HCT116 (cell line): ENCODE results near the gene MFSD8. TPM values are rescaled to one million over a fixed set of nuclear protein-coding genes. Genes with fewer than 3 reads are reported as not detected.

Experiments
- ATAC-seq: fragments of 200-7000 bp; cut with Tn5 transposase; 2 replicates; pipeline ENCODE4 v1.9.1; 2020; ENCODE audit warnings: mild to moderate bottlenecking, moderate library complexity
- BruUV-seq: library from RNA; stranded (reverse); fragments of 400-500 nt; replicated peaks from 2 replicates; lab custom pipeline; 2021; lab: Mats Ljungman, UMichigan
- CTCF ChIA-PET: fragments of 300-600 bp; sonication (Branson Sonifier 250); formaldehyde crosslinking; loops from one replicate; lab custom pipeline; 2021; ENCODE audit warnings: antibody characterized with exemption; lab: Charles Lee
- POLR2A ChIA-PET: fragments of 300-600, 350-600 bp; sonication (Branson Sonifier 250); formaldehyde crosslinking; loops from one replicate; lab custom pipeline; 2021; ENCODE audit warnings: antibody characterized with exemption; lab: Charles Lee
- RAD21 ChIA-PET, 2 experiments: fragments of 300-600 bp; sonication (Branson Sonifier 250); formaldehyde crosslinking; loops; one replicate each; lab custom pipeline; 2023; ENCODE audit warnings: low total read pairs in 2 of 2; ENCODE audit not compliant: uncharacterized antibody in 2 of 2, unreplicated experiment in 2 of 2, low non-redundant PET in 1 of 2; lab: Charles Lee
- DNase-seq: peaks from one replicate; pipeline ENCODE4 v3.0.0-alpha.2; 2010; ENCODE audit warnings: low read depth, low spot score
- H2AFZ ChIP-seq: fragments of 200-600 bp; shearing (Covaris generic), sonication (generic); 2 replicates; pipeline ENCODE4 v1.6.1; 2017; ENCODE audit warnings: low read depth, mixed run types, mixed read lengths, antibody characterized with exemption, low read length; ENCODE audit not compliant: poor library complexity, severe bottlenecking
- H3K27ac ChIP-seq: 2 replicates; pipeline ENCODE4 v1.5.1; 2012; ENCODE audit warnings: low read depth, low read length
- H3K27me3 ChIP-seq: fragments of 200-600 bp; sonication (generic); 2 replicates; pipeline ENCODE4 v1.6.1; 2016; ENCODE audit warnings: mixed run types, low read length, mixed read lengths; ENCODE audit not compliant: insufficient read depth
- H3K36me3 ChIP-seq, 2 experiments: fragments of 200-500 bp in 1 of 2; fragments of 200-600 bp in 1 of 2; sonication (Bioruptor generic) in 1 of 2; sonication (generic) in 1 of 2; 2 replicates each; pipeline versions ENCODE4 v1.5.1 to v1.6.1; 2014 to 2016; ENCODE audit warnings: low read length in 2 of 2, inconsistent platforms in 1 of 2, mixed read lengths in 1 of 2, mixed run types in 1 of 2; ENCODE audit not compliant: insufficient read depth in 2 of 2, control insufficient read depth in 1 of 2
- H3K4me1 ChIP-seq, 2 experiments: fragments of 200-600 bp in 1 of 2; sonication (generic) in 1 of 2; 2 replicates each; pipeline versions ENCODE4 v1.5.1 to v1.6.1; 2012 to 2017; ENCODE audit warnings: low read length in 2 of 2, inconsistent platforms in 1 of 2, mild to moderate bottlenecking in 1 of 2, mixed read lengths in 1 of 2, mixed run types in 1 of 2, moderate library complexity in 1 of 2; ENCODE audit not compliant: insufficient read depth in 2 of 2, control insufficient read depth in 1 of 2
- H3K4me2 ChIP-seq: fragments of 200-600 bp; sonication (generic); 2 replicates; pipeline ENCODE4 v1.6.1; 2017; ENCODE audit warnings: mixed run types, low read length, mixed read lengths
- H3K4me3 ChIP-seq, 2 experiments: fragments of 200-600 bp in 1 of 2; sonication (generic) in 1 of 2; replicated peaks in 1 of 2; 2 replicates each; pipeline ENCODE4 v1.5.1; 2011 to 2016; ENCODE audit warnings: low read length in 2 of 2, control low read depth in 1 of 2, low read depth in 1 of 2, mild to moderate bottlenecking in 1 of 2, mixed read lengths in 1 of 2, mixed run types in 1 of 2
- H3K79me2 ChIP-seq: fragments of 200-600 bp; sonication (generic); 2 replicates; pipeline ENCODE4 v1.6.1; 2017; ENCODE audit warnings: mild to moderate bottlenecking, mixed run types, low read length, moderate library complexity, mixed read lengths; ENCODE audit not compliant: insufficient read depth
- H3K9ac ChIP-seq: fragments of 200-600 bp; sonication (generic); 2 replicates; pipeline ENCODE4 v1.6.1; 2016; ENCODE audit warnings: low read length, mixed read lengths
- H3K9me2 ChIP-seq: fragments of 200-600 bp; sonication (generic), shearing (Covaris generic); 2 replicates; pipeline ENCODE4 v1.6.1; 2017; ENCODE audit warnings: mixed run types, mild to moderate bottlenecking, moderate library complexity; ENCODE audit not compliant: insufficient read depth
- H3K9me3 ChIP-seq, 2 experiments: fragments of 200-500 bp in 1 of 2; fragments of 200-600 bp in 1 of 2; sonication (Bioruptor generic) in 1 of 2; sonication (generic) in 1 of 2; 2 replicates each; pipeline ENCODE4 v1.6.1; 2014 to 2017; ENCODE audit warnings: low read length in 2 of 2, mixed read lengths in 2 of 2, inconsistent platforms in 1 of 2, low read depth in 1 of 2, mild to moderate bottlenecking in 1 of 2, mixed run types in 1 of 2, moderate library complexity in 1 of 2; ENCODE audit not compliant: control insufficient read depth in 1 of 2, insufficient read depth in 1 of 2
- H4K20me1 ChIP-seq: fragments of 200-600 bp; sonication (generic), shearing (Covaris generic); 2 replicates; pipeline ENCODE4 v1.6.1; 2017; ENCODE audit warnings: mixed run types, mild to moderate bottlenecking, moderate library complexity; ENCODE audit not compliant: insufficient read depth
- ATF3 ChIP-seq: IDR thresholded peaks from 2 replicates; pipeline ENCODE4 v1.6.1; 2012
- CEBPB ChIP-seq: IDR thresholded peaks from 2 replicates; pipeline ENCODE4 v1.6.1; 2012; ENCODE audit warnings: low read depth
- CTCF ChIP-seq, 3 experiments: fragments of 200-600 bp in 1 of 3; sonication (generic) in 1 of 3; IDR thresholded peaks in 2 of 3; conservative IDR thresholded peaks in 1 of 3; 2 replicates each; pipeline ENCODE4 v1.5.1; 2012 to 2017; ENCODE audit warnings: low read depth in 2 of 3, low read length in 2 of 3, antibody characterized with exemption in 1 of 3, borderline replicate concordance in 1 of 3, control low read depth in 1 of 3, mild to moderate bottlenecking in 1 of 3, mixed read lengths in 1 of 3, mixed run types in 1 of 3, moderate library complexity in 1 of 3; ENCODE audit not compliant: insufficient read depth in 1 of 3
- EGR1 ChIP-seq: IDR thresholded peaks from 2 replicates; pipeline ENCODE4 v1.6.1; 2012; ENCODE audit warnings: low read depth
- ELF1 ChIP-seq: IDR thresholded peaks from 2 replicates; pipeline ENCODE4 v1.6.1; 2012; ENCODE audit warnings: low read depth, borderline replicate concordance
- EZH2 ChIP-seq: fragments of 200-600 bp; sonication (generic); IDR thresholded peaks from 2 replicates; pipeline ENCODE4 v1.6.1; 2017; ENCODE audit warnings: antibody characterized with exemption, mixed run types
- EZH2phosphoT487 ChIP-seq: fragments of 200-600 bp; IDR thresholded peaks from 2 replicates; pipeline ENCODE4 v1.6.1; 2018; ENCODE audit warnings: antibody characterized with exemption, borderline replicate concordance
- FOSL1 ChIP-seq: IDR thresholded peaks from 2 replicates; pipeline ENCODE4 v1.6.1; 2012; ENCODE audit warnings: low read depth
- JUND ChIP-seq: IDR thresholded peaks from 2 replicates; pipeline ENCODE4 v1.6.1; 2012
- MAX ChIP-seq: IDR thresholded peaks from 2 replicates; pipeline ENCODE4 v1.6.1; 2012
- POLR2A ChIP-seq: IDR thresholded peaks from 2 replicates; pipeline ENCODE4 v1.7.0; 2011; ENCODE audit warnings: borderline replicate concordance; ENCODE audit not compliant: insufficient read depth, insufficient read length; ENCODE audit errors: extremely low read depth
- RAD21 ChIP-seq: IDR thresholded peaks from 2 replicates; pipeline ENCODE4 v1.6.1; 2012; ENCODE audit warnings: low read depth, mild to moderate bottlenecking
- REST ChIP-seq: IDR thresholded peaks from 2 replicates; pipeline ENCODE4 v1.6.1; 2012; ENCODE audit warnings: low read depth
- SIN3A ChIP-seq: IDR thresholded peaks from 2 replicates; pipeline ENCODE4 v1.6.1; 2012; ENCODE audit warnings: low read depth
- SP1 ChIP-seq: IDR thresholded peaks from 2 replicates; pipeline ENCODE4 v1.6.1; 2012; ENCODE audit warnings: low read depth
- SRF ChIP-seq: IDR thresholded peaks from 2 replicates; pipeline ENCODE4 v1.6.1; 2012; ENCODE audit warnings: low read depth
- YY1 ChIP-seq: IDR thresholded peaks from 2 replicates; pipeline ENCODE4 v1.6.1; 2011; ENCODE audit warnings: low read length, low read depth, moderate library complexity, mild to moderate bottlenecking; ENCODE audit not compliant: insufficient replicate concordance; ENCODE audit errors: extremely low read depth
- ZBTB33 ChIP-seq: IDR thresholded peaks from 2 replicates; pipeline ENCODE4 v1.6.1; 2011; ENCODE audit warnings: mild to moderate bottlenecking, low read length, moderate library complexity; ENCODE audit not compliant: insufficient replicate concordance; ENCODE audit errors: extremely low read depth
- ZFX ChIP-seq: fragments of 450-650 bp; IDR thresholded peaks from 2 replicates; pipeline ENCODE4 v1.6.1; 2017
- ZNF274 ChIP-seq: fragments of 200-500 bp; sonication (Bioruptor generic); IDR thresholded peaks from 2 replicates; pipeline ENCODE4 v1.6.1; 2014; ENCODE audit warnings: mild to moderate bottlenecking, low read depth, low read length, inconsistent platforms
- intact Hi-C: fragments of 100-400 bp; cut with micrococcal nuclease; formaldehyde crosslinking; loops from 2 replicates; pipeline ENCODE4 v1.10.0; 2022
- total RNA-seq: library from RNA; stranded (reverse); gene quantifications from one replicate; pipeline ENCODE4 v1.2.1, GENCODE V29; 2021; ENCODE audit not compliant: unreplicated experiment

The MFSD8 gene
- total RNA-seq, 1 experiment from 2014 or later = 17.1 TPM

GRCh38 chr4:127916512-127916911 lies 48.5 kb downstream of the MFSD8 start:
- Histone ChIP-seq H3K27me3 (no peaks in the 10 kb centered on the region), H3K4me3 (no peak overlapping the region), H3K9ac (no peak overlapping the region), H3K27ac (no peak overlapping the region), H3K9me3 (no peaks in the 10 kb centered on the region), H3K79me2 (no peaks in the 10 kb centered on the region), H2AFZ (no peak overlapping the region), H3K4me2 (no peak overlapping the region), H3K36me3 (peaks cover 7 to 9% of the 10 kb centered on the region in 2 experiments; a peak in 3 of 4 replicates), H3K9me2 (no peaks in the 10 kb centered on the region), H4K20me1 (no peaks in the 10 kb centered on the region), H3K4me1 (no peaks in the 10 kb centered on the region)
- intact Hi-C loops = no loop called here
- ChIA-PET POLR2A (no interaction called here), RAD21 (no interaction called here), CTCF (no interaction called here)
- no peak for DNase-seq
- no TSS peak for BruUV-seq
- no peak for ATAC-seq
- no peak for TF ChIP-seq ZNF274
- no peak for TF ChIP-seq YY1
- no peak for TF ChIP-seq ZBTB33
- TF ChIP-seq FOSL1 = no peak
- TF ChIP-seq EZH2 = no peak
- TF ChIP-seq POLR2A = no peak
- TF ChIP-seq JUND = no peak
- TF ChIP-seq SIN3A = no peak
- TF ChIP-seq EZH2phosphoT487 = no peak
- TF ChIP-seq MAX = no peak
- TF ChIP-seq EGR1 = no peak
- no peak for TF ChIP-seq ATF3
- no peak for TF ChIP-seq ELF1
- TF ChIP-seq CEBPB = no peak
- no peak for TF ChIP-seq RAD21
- no peak for TF ChIP-seq ZFX
- no peak for TF ChIP-seq SP1
- TF ChIP-seq REST = no peak
- TF ChIP-seq SRF = no peak
- TF ChIP-seq CTCF (IDR thresholded peaks at IDR 0.05 in 2 of 3, conservative IDR thresholded peaks at IDR 0.05 in 1 of 3; ENCODE audit: borderline replicate concordance in 1 of 3, insufficient read depth in 1 of 3, low read depth in 2 of 3, low read length in 2 of 3) = no peak
